T-helper 9 cell (primary cell): ENCODE measurements around the gene XXYLT1.
"Not testable (repeated sequence)": the region's sequence is repeated elsewhere in the genome, so short reads cannot be mapped to it uniquely, and the experiment has no call there.

Source experiments
- DNase-seq: peaks from one replicate; pipeline ENCODE4 v3.0.0-alpha.2; 2020

Gene XXYLT1

DNA sequence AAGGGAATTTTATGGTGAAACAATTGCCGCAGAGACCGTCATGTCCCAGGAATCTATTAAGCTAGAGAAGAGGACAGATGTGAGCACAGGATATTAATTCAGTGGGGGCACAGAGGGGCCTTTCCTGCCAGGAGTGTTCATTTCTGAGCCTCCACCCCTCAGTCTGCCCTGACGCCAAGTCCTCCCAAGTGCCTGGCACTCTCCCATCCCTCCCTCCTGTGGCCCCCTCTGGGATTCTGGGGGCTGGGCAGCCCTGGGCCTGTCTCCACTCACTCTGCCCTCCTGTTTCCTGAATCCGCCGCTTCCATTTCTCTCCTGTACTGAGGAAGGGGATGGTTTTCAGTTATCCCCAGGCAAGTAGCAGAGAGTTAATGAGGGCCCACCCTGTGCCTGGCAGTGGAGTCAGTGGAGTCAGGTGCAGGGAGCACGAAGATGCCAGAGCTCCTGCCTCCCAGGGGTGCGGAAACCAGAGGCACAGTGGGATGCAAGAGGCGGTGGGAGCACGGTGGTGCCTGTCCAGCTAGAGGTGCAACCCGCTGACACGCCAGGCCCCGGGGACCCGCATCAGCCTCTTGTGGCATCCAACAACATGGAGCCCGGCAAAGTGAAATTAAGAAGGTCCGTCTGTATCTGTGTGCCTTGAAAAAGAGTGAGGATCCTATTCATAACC lies 212.5 kb downstream of the XXYLT1 start:
- DNase-seq, result no peak

DNA sequence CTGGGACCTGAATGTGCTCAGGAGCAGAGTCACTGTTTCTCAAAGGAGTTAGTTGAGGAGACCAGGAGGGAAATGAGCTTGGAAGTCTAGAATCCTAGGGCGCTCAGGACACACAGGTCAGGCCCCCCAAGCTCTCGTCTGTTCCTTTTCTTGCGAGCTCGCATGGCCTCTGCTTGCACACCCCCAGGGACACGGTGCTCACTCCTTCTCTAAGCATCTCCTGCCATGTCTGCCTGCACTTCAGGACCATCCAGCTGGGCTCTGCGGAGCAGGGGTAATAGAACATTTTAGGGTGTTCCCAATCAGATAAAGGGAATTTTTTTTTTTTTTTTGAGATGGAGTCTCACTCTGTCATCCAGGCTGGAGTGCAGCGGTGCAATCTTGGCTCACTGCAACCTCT lies 213.2 kb downstream of the XXYLT1 start:
- DNase-seq, result no peak

DNA sequence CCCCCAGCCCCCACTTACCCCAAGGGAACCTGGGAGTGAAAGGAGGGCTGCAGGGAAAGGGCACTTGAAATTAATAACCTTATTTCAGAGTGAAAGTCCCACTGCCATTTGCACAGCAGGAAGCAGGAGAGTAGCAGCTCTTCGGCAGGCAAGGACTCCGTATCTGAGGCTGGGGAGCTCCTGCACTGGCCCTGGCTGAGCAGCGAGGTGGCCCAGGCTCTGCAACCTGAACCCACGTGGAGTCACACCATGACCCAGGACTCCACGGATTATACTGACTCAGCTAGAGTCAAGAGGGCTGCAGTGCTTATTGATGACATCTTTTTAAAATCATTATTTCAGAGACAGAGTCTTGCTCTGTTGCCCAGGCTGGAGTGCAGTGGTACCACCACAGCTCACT lies 214.5 kb downstream of the XXYLT1 start:
- no peak for DNase-seq

DNA sequence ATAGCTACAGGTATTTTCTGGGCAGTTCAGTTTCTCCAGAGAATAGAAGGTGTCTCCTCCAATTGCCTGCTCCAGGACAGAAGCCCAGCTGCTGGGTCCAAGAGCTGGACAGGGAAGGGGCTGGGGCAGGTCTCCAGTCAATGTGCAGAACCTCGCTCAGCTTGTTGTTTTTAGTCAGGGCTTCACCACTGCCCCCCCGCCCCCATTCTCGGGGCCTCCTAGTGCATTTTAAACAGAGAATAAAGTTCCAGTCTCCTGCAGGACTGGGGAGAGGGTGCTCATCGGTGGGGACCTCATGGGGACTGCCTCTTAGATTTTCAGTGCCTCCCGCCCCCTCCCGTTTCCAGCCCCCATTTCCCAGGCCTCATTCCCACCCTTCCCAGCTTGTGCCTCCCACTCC lies 216.6 kb downstream of the XXYLT1 start:
- no peak for DNase-seq

DNA sequence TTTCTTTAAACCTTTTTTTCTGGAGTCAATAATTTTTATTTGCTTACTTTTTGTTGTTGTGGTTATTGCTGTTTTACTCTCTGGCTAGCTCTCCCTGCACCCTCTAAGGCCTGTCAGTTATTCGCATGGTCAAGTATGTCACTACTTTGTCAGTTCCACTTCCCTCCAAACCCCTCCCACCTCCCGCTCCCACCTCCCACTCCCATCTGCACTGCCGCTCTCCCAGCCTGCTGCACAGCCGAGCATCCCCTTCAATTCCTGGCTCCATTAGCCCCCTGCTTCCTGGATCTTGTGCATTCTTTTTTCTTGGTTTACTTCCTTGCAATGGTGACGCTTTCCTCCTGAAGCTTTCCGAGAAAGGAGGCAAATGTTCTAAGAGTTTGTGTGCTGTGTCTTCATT lies 218.0 kb downstream of the XXYLT1 start:
- DNase-seq, result no peak

DNA sequence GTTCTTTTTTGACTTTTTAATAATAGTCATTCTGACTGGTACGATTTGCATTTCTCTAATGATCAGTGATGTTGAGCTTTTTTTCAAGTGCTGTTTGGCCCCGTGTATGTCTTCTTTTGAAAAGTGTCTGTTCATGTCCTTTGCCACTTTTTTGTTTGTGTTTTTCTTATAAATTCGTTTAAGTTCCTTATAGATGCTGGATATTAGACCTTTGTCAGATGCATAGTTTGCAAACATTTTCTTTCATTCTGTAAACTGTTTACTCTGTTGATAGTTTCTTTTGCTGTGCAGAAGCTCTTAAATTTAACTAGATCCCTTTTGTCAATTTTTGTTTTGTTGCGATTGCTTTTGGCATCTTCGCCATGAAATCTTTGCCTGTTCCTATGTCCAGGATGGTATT lies 220.7 kb downstream of the XXYLT1 start:
- DNase-seq, result not testable (repeated sequence)

DNA sequence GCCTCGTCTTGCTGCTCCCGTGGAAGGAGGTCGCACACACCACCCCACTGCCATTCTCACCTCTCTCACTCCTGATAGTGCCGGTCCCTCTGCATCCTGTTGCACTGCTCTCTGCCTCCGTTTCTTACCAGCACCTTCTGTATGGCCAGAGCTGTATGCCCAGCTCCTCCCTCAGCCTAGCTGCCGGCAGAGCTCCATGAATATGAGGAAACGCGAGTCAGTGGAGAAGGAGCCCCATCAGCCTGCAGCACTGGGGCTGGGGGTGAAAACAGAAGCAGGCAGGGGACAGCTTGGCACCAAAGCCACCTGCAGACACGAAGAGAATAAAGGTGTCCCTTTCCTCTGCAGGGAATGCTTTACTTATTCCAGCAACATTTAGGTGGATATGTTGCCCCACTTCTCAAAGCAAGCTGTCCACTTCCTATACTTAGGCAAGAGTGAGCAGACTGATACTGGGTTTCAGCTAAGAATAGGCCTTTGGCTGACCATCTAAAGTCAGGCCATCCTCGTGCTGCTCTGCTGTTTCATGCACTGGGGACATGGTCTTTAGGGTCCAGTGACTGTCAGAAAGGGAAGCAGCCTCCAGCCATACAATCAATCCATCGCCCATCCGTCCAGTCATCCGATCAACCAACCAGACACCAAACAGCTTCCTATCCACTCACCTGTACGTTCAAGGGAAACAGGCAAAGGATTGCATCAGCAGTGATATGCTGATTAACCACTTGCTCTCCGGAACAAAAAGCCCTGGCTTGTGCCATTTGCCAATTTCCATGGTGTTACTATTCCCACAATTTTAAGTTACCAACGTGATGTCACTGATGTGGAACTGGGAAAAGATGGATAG lies 222.7 kb downstream of the XXYLT1 start:
- DNase-seq, result no peak

DNA sequence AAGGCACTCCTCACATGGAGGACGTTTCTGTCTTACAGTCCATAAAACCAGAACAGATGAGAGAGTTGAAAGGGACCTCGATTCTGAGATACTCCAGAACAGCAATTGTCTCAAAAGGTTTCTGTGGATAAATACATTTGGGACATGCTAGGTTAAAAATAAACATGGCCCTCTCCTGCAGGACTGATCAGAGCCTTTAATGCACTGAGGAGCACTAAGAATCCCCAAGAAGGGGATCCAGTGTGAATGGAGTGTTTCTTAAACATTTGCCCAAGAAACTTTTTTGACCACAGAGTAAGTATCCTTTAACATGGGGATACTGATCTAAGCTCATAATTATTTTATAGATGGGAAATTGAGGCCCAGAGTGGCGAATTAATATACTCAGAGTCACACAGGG lies 223.4 kb downstream of the XXYLT1 start:
- DNase-seq, result no peak

DNA sequence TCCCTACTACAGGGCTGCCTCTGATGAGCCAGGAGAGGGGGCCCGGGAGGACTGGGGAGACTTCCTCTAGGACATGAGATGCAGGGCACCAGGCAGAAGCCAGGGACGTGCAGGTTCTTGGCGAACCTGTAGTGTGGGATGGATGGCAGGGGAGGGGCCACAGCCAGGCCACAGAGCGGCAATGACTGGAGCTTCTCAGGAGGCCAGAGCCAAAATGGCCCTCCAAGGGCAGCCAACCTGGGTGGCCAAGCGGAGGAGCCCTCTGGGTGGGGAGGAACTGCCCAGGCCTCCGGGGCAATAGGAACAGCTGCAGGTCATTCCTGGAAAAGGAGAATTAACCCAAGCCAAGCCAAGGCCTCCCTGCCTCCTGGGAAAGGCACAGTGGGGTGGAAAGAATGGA lies 224.5 kb downstream of the XXYLT1 start:
- DNase-seq, result no peak

DNA sequence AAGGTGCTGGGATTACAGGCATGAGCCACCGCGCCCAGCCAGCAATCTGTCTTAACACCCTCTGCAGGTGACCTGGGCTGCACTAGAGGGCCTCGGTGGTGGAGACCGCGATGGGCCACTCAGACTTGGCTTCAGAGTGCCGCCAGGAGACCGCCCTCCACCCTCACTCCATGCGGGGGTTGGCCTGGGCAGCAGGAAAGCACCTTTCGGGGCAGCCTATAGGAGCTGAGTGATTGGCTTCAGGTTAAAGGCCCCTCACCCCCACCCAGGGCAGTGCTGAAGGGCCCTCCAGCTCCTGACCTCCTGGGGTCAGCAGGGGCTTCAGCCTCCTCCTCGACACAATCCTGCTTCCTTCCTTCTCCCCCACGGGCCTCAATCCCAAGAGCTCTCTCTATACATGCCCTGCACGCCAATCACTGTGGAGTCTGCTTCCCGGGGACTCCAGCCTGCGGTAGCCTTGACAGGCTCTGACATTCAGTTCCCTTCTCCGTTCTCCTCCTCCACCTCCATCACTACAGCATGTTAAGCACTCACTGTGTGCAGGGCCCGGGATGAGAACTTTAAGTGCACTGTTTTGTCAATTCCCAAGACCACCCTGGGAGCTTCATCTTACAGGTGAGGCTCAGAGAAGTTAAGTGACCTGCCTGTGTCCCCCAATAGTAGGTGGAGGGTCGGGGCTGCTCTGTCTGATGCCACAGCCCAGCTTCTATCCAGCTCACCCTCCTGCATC lies 225.3 kb downstream of the XXYLT1 start:
- DNase-seq, result no peak

DNA sequence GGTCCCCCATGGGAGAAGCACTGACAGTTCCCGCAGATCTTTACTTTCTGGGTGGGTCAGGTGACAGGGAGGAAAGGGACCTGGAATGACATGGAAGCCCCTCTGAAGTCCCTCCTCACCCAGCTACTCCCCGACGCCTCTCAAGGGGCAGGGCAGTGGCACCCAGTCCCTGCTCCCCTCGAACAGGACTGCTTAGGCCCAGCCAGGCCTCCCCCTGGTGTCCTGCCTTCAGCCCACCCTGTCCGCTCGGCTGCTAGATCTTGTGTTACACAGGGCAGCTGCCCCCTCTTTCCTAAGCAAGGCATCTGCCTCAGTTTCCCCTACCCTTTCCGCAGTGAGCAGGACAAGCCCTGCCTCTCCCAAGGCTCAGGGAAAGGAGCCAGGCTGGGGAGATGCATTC lies 226.5 kb downstream of the XXYLT1 start:
- no peak for DNase-seq

DNA sequence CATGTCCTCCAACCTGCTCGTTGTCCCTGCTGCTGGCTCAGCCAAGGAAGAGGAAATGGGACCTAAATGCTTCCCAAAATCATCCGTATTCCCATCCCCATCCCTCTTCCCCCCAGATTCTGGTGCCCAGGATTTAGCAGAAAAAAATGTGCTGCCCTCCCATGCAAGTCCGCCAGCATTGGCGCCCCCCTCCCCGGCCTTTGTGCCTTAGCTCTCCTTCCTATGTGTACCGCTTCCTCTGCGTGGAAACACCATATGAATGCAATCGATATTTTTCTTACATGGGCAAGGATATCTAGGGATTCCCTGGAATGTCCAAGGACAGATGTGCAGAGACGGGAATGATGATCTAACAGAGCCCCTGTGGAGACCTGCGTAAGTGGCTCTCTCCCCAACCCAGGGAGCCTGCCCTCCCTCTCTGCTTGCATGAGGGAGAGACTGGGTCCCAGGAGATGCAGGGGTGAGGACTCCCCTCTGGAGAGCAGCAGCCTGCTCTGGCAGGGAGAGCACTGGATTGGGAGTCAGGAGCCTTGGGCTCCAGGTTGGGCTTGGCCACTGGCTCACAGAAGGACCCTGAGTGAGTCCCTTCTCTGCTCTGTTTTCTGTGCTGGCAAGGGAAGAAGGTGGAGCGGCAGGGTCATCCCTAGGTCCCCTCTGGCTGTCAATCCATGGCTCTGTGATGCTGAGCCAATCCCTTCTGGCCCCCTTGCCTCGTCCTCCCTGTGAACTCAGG lies 227.2 kb downstream of the XXYLT1 start:
- DNase-seq, result no peak

DNA sequence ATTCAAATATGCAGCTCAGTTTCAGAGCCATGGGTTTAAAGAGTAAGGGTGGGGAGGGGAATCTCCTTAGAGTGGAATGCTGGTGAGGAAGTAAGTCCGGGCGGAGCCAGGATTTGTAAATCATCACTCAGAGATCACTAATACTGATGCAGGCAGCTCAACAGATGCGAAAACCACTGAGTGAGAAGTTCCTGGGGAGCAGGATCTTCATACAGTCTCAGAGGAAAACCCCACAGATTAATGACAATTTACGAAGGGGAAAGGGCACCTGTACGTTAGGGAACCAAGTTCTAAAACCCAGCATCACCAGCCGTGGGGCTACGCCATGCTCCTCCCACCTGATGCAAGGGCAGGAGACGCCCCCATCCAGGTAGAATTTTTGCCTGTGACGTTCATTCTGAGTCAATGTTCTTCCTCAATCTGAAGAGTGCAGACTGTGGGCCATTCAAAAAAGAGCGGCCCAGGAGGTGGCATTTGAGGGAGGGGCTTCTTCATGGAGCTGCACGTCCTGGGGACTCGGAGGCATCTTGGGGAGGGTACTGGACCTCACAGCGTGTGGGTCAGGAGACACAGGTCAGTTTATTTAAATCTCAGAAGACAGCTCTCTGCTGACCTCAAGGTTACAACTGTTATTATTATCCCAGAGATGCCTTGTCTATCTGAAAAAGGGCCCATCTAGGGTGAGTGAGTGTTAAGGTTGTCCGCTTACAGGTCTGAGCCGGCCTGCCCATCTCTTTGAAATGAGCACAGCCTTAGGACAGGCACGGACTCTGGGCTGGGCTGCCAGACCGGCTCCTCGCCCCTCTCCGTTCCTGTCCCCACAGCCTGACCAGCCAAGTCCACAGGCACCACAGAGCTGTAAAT lies 228.0 kb downstream of the XXYLT1 start:
- DNase-seq, result no peak

DNA sequence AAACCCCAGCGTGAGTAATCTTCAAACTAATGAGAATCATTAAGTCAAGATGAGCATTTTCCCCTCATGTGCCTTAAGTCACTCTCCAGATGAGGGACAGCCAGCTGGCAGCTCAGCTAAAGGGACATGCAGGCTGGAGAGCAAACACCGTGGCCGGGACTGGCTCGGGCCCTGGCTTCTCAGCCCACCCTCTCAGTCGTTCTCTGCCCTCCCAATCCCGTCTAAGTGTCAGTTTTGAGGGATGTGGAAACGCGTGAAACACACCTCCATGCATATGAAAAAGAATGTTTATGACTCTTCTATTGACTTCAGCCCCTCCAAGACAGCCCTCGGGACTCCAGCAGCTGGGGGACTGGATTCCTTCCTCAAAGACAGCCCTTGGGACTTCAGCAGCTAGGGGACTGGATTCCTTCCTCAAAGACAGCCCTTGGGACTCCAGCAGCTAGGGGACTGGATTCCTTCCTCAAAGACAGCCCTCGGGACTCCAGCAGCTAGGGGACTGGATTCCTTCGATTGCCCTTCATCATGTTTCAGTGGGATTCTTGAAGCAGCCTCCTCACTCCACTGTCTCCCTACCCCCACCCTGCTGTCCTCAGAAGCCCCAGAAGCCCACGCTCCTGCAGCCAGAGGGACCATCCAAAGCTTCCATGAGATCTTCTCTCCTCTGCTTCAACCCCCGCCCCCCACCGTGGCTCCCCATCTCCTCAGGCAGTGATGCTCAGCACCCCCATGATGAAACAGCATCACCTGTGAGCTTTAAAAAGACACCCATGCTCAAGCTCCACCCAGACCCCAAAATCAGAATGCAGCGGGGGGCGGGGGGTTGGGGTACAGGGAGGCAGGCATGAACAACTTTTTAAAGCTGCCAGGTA lies 228.9 kb downstream of the XXYLT1 start:
- DNase-seq, result no peak

DNA sequence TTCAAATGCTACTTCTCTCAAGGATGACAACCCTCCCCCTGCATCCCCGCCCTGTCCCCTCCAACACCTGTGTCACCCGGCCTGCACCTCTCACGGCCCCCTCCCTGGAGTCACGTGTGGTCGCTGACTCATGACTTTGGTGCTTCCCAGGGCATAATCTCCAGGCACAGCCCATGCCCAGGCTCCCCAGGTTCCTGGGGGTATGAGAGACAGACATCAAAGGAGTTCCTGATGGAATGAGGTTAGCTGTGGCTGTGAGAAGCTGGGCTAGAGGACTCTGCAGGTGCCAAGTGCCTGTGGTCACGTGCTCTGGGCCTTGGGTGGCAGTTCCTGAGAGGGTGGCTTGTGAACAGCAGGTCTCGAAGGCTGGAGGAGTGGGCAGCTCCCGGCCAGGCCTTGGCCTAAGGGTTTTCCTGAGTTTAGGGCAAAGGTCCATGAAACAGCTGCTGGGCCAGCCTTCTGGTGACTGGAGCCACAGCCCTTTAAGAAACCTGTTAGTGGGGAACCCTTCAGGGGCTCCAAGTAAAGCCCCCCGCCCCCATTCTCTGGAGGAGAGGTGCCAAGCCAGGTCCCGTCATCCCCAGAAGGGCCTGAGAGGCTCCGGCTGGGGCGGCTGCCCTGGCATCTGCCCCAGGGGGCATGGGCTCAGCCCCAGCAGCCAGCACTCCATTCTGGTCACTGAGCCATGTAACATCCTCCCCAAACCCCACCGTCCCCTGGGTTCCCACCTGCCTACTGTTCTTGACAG lies 230.0 kb downstream of the XXYLT1 start:
- DNase-seq, result no peak

DNA sequence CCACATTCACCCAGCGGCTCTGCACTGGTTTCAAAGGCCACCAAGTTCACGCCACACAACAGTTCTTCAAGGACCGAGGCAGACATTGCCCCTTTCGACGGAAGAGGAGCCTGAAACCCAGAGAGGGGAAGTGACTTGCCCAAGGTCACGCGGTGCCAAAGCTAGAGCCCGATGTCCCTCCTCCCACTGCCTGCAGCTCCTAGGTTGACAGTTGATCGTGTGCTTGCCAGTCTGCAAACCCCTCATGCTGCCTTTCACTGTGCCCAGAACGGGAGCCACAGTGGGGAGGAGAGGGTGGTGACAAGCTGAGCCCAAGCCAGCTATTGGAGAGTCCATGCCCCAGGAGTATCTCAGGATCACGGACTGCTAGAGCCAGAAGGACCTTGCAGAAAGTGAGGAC lies 230.9 kb downstream of the XXYLT1 start:
- DNase-seq, result no peak

DNA sequence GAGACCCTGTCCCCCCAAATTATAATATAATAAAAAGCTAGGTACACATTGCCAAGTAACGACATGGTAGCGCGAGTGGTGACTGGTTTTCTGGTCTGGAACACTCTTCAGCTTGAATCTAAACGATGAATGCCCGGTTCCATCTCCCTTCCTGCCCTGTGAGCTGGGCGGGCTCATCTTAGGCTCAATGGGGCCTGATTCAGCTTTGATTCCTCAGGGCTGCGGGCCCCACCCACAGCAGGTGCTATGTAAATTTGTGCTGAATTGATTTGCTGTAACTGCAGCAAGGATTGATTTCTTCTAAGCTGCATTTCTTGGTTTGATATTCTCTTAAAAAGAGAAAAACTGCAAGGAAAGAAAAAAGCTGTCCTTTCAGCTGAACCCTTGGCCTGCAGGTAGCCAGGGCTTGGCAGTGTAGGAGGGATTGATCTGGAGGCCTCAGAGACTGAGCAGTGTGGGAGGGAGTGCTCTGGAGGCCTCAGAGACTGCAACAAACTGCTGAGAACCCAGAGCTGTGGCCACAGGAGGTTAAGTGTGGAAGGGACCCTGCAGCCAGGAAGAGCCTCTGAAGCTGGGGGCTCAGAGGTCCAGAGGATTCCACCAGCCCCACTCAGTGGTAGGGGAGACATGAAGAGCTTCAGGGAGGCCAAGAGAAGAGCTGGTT lies 231.6 kb downstream of the XXYLT1 start:
- DNase-seq, result no peak

DNA sequence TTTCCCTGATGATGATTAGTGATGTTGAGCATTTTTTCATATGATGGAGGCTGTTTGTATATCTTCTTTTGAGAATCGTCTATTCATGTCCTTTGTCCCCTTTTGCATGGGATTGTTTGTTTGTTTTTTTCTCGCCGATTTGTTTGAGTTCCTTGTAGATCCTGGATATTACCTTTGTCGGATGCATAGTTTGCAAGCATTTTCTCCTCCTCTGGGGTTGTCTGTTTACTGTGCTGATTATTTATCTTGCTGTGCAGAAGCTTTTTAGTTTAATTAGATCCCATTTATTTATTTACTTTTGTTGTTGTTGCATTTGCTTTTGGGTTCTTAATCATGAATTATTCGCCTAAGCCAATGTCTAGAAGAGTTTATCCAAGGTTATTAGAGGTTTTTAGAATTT lies 232.8 kb downstream of the XXYLT1 start:
- DNase-seq, result no peak

DNA sequence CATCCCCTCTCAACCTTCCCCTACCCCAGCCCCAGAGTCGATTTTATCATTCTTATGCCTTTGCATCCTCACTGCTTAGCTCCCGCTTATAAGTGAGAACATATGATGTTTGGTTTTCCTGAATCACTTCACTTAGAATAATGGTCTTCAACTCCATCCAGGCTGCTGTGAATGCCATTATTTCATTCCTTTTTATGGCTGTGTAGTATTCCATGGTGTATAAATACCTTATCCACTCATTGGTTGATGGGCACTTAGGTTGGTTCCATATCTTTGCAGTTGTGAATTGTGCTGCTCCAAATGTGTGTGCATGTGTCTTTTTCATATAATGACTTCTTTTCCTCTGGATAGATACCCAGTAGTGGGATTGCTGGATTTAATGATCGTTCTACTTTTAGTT lies 233.4 kb downstream of the XXYLT1 start:
- not testable (repeated sequence) for DNase-seq

DNA sequence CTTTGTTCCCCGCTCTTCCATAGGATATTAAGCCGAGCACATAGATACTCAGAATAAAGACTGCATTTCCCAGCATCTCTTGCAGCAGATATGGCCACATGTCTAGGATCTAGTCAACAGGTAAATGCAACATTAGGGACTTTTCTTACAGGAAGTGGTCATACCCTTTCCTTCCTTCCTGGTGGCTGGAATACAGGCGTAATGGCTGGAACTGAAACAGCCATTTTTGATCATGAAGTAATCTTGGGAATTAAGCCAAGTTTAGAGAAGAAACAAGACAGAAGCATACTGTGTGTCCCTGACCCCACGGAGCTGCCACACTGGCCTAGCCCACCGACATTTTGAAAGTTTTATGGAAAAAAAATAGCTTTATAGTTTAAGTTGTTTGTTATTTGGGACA lies 234.0 kb downstream of the XXYLT1 start:
- no peak for DNase-seq
